Activated CD4-positive, alpha-beta T cell treated with anti-CD3 and anti-CD28 coated beads, Interleukin-2, amount 50 U/mL, for 48 hours (primary cell): ENCODE results near the gene WASHC3.

ENCODE experiments used
- DNase-seq, 2 experiments: peaks; one replicate each; pipeline ENCODE4 v3.0.0-alpha.2; 2020

WASHC3 gene

GRCh38 chr12:101966496-101966895 lies 95.3 kb downstream of the WASHC3 start:
- no peak for DNase-seq

DNA sequence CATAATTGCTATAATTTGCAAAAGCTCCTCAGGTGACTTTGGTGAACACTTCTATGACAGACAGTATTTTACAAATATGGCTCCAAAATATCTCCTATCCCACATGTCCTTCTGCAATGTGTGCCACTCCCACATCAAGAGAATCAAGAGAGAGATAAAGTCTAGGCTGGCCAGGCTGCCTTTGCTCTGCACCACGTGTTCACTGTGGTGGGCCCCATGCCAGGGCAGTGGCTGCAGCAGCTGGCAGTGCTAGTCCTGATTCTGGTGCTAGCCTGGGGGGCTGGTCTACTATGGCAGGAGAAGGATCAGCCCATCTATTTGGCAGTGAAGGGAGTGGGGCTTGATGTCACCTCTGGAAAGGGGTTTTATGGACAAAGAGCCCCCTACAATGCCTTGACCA lies 98.1 kb downstream of the WASHC3 start:
- no peak for DNase-seq
